ENCODE results near the gene MED17.

DNA sequence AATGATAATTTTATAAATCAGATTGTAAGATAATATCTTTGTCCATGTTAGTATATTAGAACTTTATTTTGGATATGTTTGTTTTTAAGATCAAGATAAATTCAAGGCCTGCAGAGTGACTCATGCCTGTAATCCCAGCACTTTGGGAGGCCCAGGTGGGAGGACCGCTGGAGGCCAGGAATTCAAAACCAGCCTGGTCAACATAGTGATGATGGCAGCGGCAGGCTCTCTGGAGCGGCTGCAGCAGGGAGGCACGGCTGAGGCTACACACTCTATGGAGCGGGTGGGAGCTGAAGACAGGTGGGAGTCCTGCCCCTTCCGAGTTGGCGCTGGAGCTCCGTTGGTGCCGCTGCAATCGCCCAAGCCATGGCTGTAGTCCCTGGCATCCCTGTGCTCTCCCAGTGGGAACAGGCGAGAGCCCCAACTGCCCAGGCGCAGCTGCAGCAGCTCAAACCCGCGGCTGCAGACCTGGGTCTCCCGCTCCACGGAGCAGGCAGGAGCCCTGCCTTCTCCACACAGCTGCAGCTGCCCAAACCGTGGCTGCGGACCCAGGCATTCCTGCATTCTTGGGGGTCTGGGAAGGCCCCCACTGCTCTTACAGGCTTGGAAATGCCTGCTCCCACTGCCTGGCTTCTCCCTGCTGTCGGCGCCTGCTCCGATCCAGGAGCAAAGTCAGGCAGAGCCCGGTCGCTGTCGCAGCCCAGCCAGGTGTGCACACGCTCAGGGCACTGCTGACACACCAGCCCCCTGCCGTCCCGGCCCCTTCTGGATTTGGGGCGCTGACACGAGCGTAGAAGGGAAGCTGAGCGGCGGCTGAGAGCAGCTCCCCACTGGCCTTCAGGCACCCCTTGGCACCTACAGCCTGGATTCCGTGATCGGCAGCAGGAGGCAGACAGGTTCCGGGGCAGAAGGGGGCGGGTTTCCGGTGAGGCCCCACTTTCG, 25.9 kb upstream of the MED17 start:
- TF ChIP-seq, protein P1, sequence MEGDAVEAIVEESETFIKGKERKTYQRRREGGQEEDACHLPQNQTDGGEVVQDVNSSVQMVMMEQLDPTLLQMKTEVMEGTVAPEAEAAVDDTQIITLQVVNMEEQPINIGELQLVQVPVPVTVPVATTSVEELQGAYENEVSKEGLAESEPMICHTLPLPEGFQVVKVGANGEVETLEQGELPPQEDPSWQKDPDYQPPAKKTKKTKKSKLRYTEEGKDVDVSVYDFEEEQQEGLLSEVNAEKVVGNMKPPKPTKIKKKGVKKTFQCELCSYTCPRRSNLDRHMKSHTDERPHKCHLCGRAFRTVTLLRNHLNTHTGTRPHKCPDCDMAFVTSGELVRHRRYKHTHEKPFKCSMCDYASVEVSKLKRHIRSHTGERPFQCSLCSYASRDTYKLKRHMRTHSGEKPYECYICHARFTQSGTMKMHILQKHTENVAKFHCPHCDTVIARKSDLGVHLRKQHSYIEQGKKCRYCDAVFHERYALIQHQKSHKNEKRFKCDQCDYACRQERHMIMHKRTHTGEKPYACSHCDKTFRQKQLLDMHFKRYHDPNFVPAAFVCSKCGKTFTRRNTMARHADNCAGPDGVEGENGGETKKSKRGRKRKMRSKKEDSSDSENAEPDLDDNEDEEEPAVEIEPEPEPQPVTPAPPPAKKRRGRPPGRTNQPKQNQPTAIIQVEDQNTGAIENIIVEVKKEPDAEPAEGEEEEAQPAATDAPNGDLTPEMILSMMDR (IDR thresholded peaks at IDR 0.05; ENCODE audit: low read length), result no peak
- TF ChIP-seq EZH2 (optimal IDR thresholded peaks at IDR 0.05; ENCODE audit: low read depth, low read length), result no peak

All from MM.1S (cell line).